Kidney (tissue), 14 donors: Measurements from ENCODE around the gene DDX31. TPM values are rescaled to one million over a fixed set of nuclear protein-coding genes. Genes with fewer than 3 reads are reported as not detected.

Experiments used
- DNase-seq, 5 donors: peaks; one replicate each; pipeline ENCODE4 v3.0.0-alpha.2; 2013 to 2020
- FAIRE-seq: peaks from 2 replicates; lab custom pipeline; 2012; peaks lifted over from hg19 to GRCh38; lab: Jason Lieb, UNC
- H3K27ac ChIP-seq, 2 donors: one replicate each; pipeline ENCODE4 v1.7.0; 2013; ENCODE audit warnings: low read depth in 2 of 2, low read length in 2 of 2, inconsistent platforms in 1 of 2
- H3K27me3 ChIP-seq: one replicate; pipeline ENCODE4 v1.7.1; 2013; ENCODE audit warnings: low read length, inconsistent platforms; ENCODE audit not compliant: control insufficient read depth, insufficient read depth
- H3K36me3 ChIP-seq, 3 donors: one replicate each; pipeline versions ENCODE4 v1.7.0 to v1.7.1; 2013; ENCODE audit warnings: low read length in 3 of 3, control low read depth in 1 of 3, inconsistent platforms in 1 of 3; ENCODE audit not compliant: insufficient read depth in 3 of 3, control insufficient read depth in 2 of 3
- H3K4me1 ChIP-seq, 3 donors: one replicate each; pipeline versions ENCODE4 v1.7.0 to v1.7.1; 2013; ENCODE audit warnings: low read length in 3 of 3, inconsistent platforms in 1 of 3, low read depth in 1 of 3; ENCODE audit not compliant: control insufficient read depth in 2 of 3, insufficient read depth in 2 of 3
- H3K4me3 ChIP-seq, 3 donors: one replicate each; pipeline versions ENCODE4 v1.7.0 to v1.8.1; 2013; ENCODE audit warnings: low read length in 3 of 3, control low read depth in 1 of 3, inconsistent platforms in 1 of 3
- H3K9ac ChIP-seq, 3 donors: one replicate each; pipeline versions ENCODE4 v1.7.0 to v1.7.1; 2013; ENCODE audit warnings: low read length in 3 of 3, control low read depth in 1 of 3, inconsistent platforms in 1 of 3
- H3K9me3 ChIP-seq, 3 donors: one replicate each; pipeline versions ENCODE4 v1.7.0 to v1.7.1; 2013; ENCODE audit warnings: low read length in 3 of 3, control low read depth in 1 of 3, inconsistent platforms in 1 of 3; ENCODE audit not compliant: control insufficient read depth in 2 of 3, insufficient read depth in 1 of 3
- intact Hi-C: fragments of 100-400 bp; cut with DNase I; formaldehyde crosslinking; loops from one replicate; pipeline ENCODE4 v1.11.1; 2022
- polyA plus RNA-seq: library from polyadenylated mRNA; stranded (reverse); fragments of 350-450 nt; fragmentation: Illumina TruSeq; extraction: RNeasy Lipid Tissue Mini Kit (QIAGEN cat#74804); gene quantifications from one replicate; pipeline ENCODE4 v1.2.3, GENCODE V29; 2014; ENCODE audit warnings: low read depth, low replicate concordance; ENCODE audit not compliant: insufficient read depth
- total RNA-seq: library from RNA; stranded (reverse); fragmentation: NEBNext Ultra II Directional; extraction: Animal tissue kit (Norgen Biotek cat#: 25700); gene quantifications from one replicate; pipeline ENCODE4 v1.2.1, GENCODE V29; 2021
- TF ChIP-seq, protein P1 (sequence below): IDR thresholded peaks from 3 replicates; pipeline ENCODE4 v1.5.1; 2012; ENCODE audit warnings: mild to moderate bottlenecking, moderate library complexity, borderline replicate concordance; ENCODE audit not compliant: insufficient read depth; ENCODE audit errors: extremely low read depth
- donor health status: control.
- donor health status: control.
- donor health status: control.
- donor health status: control.
- donor health status: control.
- donor health status: DM: yes; HTN: yes; CAD: no.
- donor health status: Normal renal cell carcinoma (clear cell type).

DDX31 gene
- total and polyA plus RNA-seq, 2 donors from 2014 or later: 6.4 to 27.6 TPM

DNA sequence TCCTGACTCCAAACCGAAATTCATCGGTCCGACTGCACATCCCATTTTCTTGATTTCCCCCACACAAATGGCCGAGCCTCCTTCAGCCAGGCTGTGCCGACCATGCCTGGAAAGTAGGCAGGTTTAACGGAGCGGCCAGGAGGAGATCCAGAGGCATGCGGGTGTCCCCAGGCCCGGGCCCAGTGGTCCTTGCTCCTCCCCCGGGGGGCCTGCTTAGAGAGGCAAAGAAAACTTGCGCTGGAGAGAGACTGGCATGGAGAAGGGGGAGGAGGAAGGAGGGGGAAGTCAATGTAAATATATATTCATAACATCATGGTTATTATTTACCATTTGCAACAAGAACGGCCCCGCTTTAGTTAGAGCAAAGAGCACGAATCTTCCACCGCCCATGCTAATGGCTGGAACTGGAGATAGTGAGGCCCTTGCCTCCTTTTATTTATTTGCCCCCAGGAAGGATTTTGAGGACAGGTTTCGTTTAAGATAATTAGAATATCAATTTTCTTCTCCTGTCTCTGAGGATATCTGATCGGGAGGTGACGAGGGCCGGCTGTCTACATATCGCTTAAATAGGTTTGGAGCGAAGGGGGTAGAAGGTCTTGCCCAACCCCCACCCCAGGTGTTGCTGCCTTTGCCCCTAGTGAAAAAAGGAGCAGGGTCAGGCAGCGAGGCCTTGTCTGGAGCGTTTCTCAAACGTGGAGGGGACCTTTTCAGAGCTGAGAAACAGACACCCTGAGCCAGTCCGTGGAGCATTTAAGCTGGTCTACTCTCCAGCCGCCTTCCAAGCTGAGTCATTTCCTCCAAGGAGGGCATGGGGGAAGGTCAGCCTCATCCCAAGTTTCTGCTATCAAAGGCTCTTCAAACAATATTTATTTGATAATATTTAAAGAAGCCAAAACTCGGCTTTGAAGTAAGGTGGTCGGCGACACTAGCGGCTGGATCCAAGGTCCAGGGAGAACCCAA is 84.9 kb downstream of the DDX31 start:
- DNase-seq (no peak), FAIRE-seq (no peak)
- TF ChIP-seq, protein P1, sequence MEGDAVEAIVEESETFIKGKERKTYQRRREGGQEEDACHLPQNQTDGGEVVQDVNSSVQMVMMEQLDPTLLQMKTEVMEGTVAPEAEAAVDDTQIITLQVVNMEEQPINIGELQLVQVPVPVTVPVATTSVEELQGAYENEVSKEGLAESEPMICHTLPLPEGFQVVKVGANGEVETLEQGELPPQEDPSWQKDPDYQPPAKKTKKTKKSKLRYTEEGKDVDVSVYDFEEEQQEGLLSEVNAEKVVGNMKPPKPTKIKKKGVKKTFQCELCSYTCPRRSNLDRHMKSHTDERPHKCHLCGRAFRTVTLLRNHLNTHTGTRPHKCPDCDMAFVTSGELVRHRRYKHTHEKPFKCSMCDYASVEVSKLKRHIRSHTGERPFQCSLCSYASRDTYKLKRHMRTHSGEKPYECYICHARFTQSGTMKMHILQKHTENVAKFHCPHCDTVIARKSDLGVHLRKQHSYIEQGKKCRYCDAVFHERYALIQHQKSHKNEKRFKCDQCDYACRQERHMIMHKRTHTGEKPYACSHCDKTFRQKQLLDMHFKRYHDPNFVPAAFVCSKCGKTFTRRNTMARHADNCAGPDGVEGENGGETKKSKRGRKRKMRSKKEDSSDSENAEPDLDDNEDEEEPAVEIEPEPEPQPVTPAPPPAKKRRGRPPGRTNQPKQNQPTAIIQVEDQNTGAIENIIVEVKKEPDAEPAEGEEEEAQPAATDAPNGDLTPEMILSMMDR: no peak
- intact Hi-C loops: no loop called here
- H3K9me3 ChIP-seq: no peaks in the 10 kb centered on the region
- no peak overlapping the region for H3K9ac ChIP-seq
- H3K4me3 ChIP-seq: no peak overlapping the region
- H3K4me1 ChIP-seq: peaks cover 0 to 4% (median 0%) of the 10 kb centered on the region in 3 donors
- no peak overlapping the region for H3K27ac ChIP-seq
- no peaks in the 10 kb centered on the region for H3K36me3 ChIP-seq
- peaks cover 64% of the 10 kb centered on the region for H3K27me3 ChIP-seq

DNA sequence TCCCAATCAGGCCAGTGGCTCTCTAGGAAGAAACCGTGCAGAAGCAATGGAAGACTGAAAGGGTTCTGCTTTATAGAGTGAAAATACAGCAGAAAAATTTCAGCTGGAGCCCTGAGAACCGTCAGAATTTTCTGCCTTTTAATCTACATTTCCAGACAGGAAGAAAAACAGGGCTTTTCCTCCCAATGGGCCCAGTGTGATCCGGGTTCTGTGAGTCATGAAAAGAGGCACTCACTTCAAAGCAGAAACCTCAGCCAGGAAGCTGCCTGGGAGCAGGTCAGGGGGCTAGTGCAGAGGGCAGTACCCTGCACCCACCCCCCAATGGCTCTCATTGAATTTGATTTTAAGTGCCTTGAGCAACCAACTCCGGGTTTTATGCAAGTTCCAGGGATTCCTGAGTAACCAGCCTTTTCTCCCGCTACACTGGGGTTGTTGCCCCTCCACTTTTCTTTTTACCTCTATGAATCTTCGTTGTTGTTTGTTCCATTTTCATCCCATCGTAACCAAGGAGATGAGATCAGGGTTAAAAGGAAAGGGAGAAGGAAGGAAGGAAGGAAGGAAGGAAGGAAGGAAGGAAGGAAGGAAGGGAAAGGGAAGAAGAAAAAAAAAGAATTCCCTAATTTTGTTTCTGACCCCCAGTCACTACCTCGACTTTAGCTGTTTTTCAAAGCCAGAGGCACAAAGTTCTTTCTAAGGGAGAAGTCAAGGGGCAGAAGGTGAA is 86.0 kb downstream of the DDX31 start:
- H3K36me3 ChIP-seq: no peaks in the 10 kb centered on the region
- H3K4me1 ChIP-seq: peaks cover 0 to 4% (median 0%) of the 10 kb centered on the region in 3 donors
- FAIRE-seq: no peak
- no peak overlapping the region for H3K9ac ChIP-seq
- intact Hi-C loops: no loop called here
- no peak overlapping the region for H3K4me3 ChIP-seq
- TF ChIP-seq, protein P1: no peak
- H3K27me3 ChIP-seq: peaks cover 69% of the 10 kb centered on the region
- H3K9me3 ChIP-seq: no peaks in the 10 kb centered on the region
- no peak overlapping the region for H3K27ac ChIP-seq
- no peak for DNase-seq

DNA sequence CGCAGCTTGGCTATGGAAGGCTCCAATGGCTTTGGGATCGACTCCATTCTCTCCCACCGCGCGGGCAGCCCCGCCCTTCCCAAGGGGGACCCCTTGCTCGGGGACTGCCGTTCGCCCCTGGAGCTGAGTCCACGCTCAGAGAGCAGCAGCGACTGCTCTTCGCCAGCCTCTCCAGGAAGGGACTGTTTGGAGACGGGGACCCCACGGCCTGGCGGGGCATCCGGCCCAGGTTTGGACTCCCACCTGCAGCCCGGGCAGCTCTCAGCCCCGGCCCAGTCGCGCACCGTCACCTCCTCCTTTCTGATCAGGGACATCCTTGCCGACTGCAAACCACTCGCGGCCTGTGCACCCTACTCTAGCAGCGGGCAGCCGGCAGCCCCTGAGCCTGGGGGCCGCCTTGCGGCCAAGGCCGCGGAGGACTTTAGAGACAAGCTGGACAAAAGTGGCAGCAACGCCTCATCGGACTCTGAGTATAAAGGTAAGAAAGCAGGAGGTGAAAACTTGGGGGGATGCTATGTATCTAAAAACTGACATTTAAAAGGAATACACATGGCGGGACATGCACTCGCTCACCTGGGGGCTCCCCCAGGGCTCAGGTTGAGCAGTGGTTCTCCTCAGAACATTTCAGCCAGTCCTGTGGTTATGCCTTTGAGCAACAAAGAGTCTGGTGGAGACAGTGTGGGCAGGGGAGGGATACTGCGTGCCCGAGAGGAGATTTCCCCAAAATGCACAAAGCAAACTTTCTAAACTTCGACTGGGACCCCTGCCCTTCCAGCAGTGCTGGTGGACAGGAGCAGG is 86.8 kb downstream of the DDX31 start:
- H3K9ac ChIP-seq: no peak overlapping the region
- no peak for FAIRE-seq
- H3K27me3 ChIP-seq: peaks cover 70% of the 10 kb centered on the region
- H3K36me3 ChIP-seq: no peaks in the 10 kb centered on the region
- no peak for DNase-seq
- intact Hi-C loops: no loop called here
- H3K9me3 ChIP-seq: no peaks in the 10 kb centered on the region
- no peak overlapping the region for H3K4me3 ChIP-seq
- no peak overlapping the region for H3K27ac ChIP-seq
- peaks cover 0 to 4% (median 0%) of the 10 kb centered on the region in 3 donors for H3K4me1 ChIP-seq
- TF ChIP-seq, protein P1: no peak
